GM21619 (cell line): ENCODE data around the gene GPC3.

Experiments used
- ATAC-seq: cut with Tn5 transposase; IDR thresholded peaks from one replicate; pipeline ENCODE4 v1.9.1; 2021; ENCODE audit not compliant: unreplicated experiment

GPC3 gene

GRCh38 chrX:133611676-133612075, 373.7 kb downstream of the GPC3 start:
- ATAC-seq = no peak

- no peak for ATAC-seq
Measured at GRCh38 chrX:133610056-133610455, 375.3 kb downstream of the GPC3 start.

- no peak for ATAC-seq
Measured at GRCh38 chrX:133609166-133609565, 376.2 kb downstream of the GPC3 start.

GRCh38 chrX:133608406-133608805, 377.0 kb downstream of the GPC3 start:
- ATAC-seq = no peak

GRCh38 chrX:133607419-133608348, 377.7 kb downstream of the GPC3 start:
- ATAC-seq = no peak

GRCh38 chrX:133606990-133607389, 378.4 kb downstream of the GPC3 start:
- ATAC-seq = no peak

- ATAC-seq = no peak
Measured at GRCh38 chrX:133604801-133605200, 380.6 kb downstream of the GPC3 start.

GRCh38 chrX:133602881-133603280, 382.5 kb downstream of the GPC3 start:
- no peak for ATAC-seq

- no peak for ATAC-seq
Measured at GRCh38 chrX:133601116-133601515, 384.3 kb downstream of the GPC3 start.

GRCh38 chrX:133600536-133600935, 384.9 kb downstream of the GPC3 start:
- no peak for ATAC-seq

- ATAC-seq = no peak
Measured at GRCh38 chrX:133598601-133599335, 386.6 kb downstream of the GPC3 start.

GRCh38 chrX:133594156-133594555, 391.2 kb downstream of the GPC3 start:
- no peak for ATAC-seq

GRCh38 chrX:133593531-133593930, 391.9 kb downstream of the GPC3 start:
- ATAC-seq = no peak

GRCh38 chrX:133590703-133591505, 394.5 kb downstream of the GPC3 start:
- ATAC-seq = no peak

- ATAC-seq = no peak
Measured at GRCh38 chrX:133588827-133589226, 396.6 kb downstream of the GPC3 start.

GRCh38 chrX:133587818-133588217, 397.6 kb downstream of the GPC3 start:
- ATAC-seq = no peak

- ATAC-seq = no peak
Measured at GRCh38 chrX:133587071-133587470, 398.3 kb downstream of the GPC3 start.

GRCh38 chrX:133586443-133586842, 399.0 kb downstream of the GPC3 start:
- ATAC-seq = no peak

GRCh38 chrX:133583825-133584224, 401.6 kb downstream of the GPC3 start:
- ATAC-seq = no peak

- ATAC-seq = no peak
Measured at GRCh38 chrX:133580625-133581024, 404.8 kb downstream of the GPC3 start.

GRCh38 chrX:133579631-133580030, 405.8 kb downstream of the GPC3 start:
- ATAC-seq = no peak
